ENCODE measurements around the gene ZNF207.
"Not testable (repeated sequence)": the region's sequence is repeated elsewhere in the genome, so short reads cannot be mapped to it uniquely, and the experiment has no call there.

Gene ZNF207

DNA sequence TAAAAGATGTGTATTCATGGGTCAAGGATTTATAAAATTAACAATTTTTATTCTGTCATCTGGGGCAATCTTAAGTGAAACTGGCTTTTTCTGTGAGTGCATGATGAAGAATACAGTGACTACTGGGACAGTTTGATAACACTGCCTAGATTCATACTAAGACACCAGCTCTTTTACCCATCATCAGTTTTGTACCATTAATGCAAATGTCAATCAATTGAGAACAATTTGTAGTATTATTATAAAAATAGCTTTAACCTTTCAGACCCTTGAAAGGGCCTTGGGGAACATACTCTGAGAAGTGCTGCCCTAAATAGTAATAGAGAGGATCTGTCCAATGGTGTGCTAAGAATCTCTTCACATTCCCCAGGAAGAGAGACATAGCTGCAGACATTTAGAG lies 49.0 kb downstream of the ZNF207 start:
- in situ Hi-C loops (cut with HindIII; ENCODE audit: low sequenced_read_pairs) = no loop called here
- TF ChIP-seq, protein P1, sequence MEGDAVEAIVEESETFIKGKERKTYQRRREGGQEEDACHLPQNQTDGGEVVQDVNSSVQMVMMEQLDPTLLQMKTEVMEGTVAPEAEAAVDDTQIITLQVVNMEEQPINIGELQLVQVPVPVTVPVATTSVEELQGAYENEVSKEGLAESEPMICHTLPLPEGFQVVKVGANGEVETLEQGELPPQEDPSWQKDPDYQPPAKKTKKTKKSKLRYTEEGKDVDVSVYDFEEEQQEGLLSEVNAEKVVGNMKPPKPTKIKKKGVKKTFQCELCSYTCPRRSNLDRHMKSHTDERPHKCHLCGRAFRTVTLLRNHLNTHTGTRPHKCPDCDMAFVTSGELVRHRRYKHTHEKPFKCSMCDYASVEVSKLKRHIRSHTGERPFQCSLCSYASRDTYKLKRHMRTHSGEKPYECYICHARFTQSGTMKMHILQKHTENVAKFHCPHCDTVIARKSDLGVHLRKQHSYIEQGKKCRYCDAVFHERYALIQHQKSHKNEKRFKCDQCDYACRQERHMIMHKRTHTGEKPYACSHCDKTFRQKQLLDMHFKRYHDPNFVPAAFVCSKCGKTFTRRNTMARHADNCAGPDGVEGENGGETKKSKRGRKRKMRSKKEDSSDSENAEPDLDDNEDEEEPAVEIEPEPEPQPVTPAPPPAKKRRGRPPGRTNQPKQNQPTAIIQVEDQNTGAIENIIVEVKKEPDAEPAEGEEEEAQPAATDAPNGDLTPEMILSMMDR (IDR thresholded peaks at IDR 0.05; ENCODE audit: low read depth, low read length, missing control alignments) = no peak
- no peak overlapping the region for H3K4me3 ChIP-seq (ENCODE audit: low read depth, low read length)
- DNase-seq (ENCODE audit: low read depth) = no peak

DNA sequence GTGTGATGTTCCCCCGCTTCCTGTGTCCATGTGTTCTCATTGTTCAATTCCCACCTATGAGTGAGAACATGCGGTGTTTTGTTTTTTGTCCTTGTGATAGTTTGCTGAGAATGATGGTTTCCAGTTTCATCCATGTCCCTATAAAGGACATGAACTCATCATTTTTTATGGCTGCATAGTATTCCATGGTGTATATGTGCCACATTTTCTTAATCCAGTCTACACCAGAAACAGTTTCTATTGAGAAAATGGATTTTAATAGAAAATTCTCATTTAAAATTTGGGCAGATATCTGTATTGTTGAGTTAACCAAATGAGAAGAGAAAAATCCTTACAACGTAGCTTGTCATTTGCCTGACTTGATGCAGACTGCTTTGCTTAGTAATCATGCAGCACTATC lies 60.1 kb downstream of the ZNF207 start:
- DNase-seq (ENCODE audit: low read depth); in situ Hi-C loops (cut with HindIII; ENCODE audit: low sequenced_read_pairs); H3K4me3 ChIP-seq (ENCODE audit: low read depth, low read length): not testable (repeated sequence)

DNA sequence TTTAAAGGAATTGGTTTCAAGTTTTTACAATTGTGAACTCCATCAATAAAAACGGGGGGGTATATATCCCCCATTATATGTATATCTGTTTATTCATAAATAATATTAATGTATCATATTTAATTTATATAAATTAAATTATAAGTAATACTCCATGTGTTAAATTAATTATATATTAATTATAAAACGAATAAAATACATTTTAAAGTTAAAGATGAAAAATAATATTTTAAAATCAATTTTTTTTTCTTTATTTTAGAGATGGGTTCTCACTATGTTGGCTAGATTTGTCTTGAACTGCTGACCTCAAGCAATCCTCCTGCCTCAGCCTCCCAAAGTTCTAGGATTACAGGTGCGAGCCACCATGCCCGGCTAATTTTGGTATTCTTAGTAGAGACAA lies 76.9 kb downstream of the ZNF207 start:
- in situ Hi-C loops (cut with HindIII; ENCODE audit: low sequenced_read_pairs) = no loop called here
- no peak for DNase-seq (ENCODE audit: low read depth)
- no peak overlapping the region for H3K4me3 ChIP-seq (ENCODE audit: low read depth, low read length)
- TF ChIP-seq, protein P1 (IDR thresholded peaks at IDR 0.05; ENCODE audit: low read depth, low read length, missing control alignments) = no peak

DNA sequence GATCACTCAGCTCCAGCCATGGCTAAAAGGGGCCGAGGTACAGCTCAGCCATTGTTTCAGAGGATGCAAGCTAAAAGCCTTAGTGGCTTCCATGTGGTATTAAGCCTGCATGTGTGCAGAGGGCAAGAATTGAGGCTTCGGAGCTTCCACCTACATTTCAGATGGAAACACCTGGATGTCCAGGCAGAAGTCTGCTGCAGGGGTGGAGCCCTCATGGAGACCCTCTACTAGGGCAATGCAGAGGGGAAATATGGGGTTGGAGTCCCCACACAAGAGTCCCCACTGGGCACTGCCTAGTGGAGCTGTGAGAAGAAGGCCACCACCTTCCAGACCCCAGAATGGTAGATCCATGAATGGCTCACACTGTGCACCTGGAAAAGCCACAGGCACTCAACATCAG lies 79.6 kb downstream of the ZNF207 start:
- no peak overlapping the region for H3K4me3 ChIP-seq (ENCODE audit: low read depth, low read length)
- in situ Hi-C loops (cut with HindIII; ENCODE audit: low sequenced_read_pairs) = no loop called here
- TF ChIP-seq, protein P1 (IDR thresholded peaks at IDR 0.05; ENCODE audit: low read depth, low read length, missing control alignments) = no peak

More for the DNA sequence above, 79.6 kb downstream of the ZNF207 start:
- no peak for DNase-seq (ENCODE audit: low read depth)

All from astrocyte of the cerebellum (primary cell).